ENCODE data around the gene AP1M1. TPM values are rescaled to one million over a fixed set of nuclear protein-coding genes. Genes with fewer than 3 reads are reported as not detected.

The AP1M1 gene
- total RNA-seq, 4 donors from 2014 or later = 39.3 to 64.6 (median 46.8) TPM

GRCh38 chr19:16203256-16204004 lies 5.7 kb downstream of the AP1M1 start:
- no peak overlapping the region for H3K27ac ChIP-seq
- peaks cover 13 to 32% (median 15%) of the 10 kb centered on the region in 3 donors for H3K4me1 ChIP-seq
- 76 to 93% methylated on average over 4 to 6 of the region's 19 CpGs for WGBS, 2 donors
- TF ChIP-seq POLR2A (IDR thresholded peaks at IDR 0.05) = no peak
- TF ChIP-seq CTCF (IDR thresholded peaks at IDR 0.05) = no peak
- H3K27me3 ChIP-seq = no peaks in the 10 kb centered on the region
- peaks cover 19 to 82% (median 23%) of the 10 kb centered on the region in 3 donors for H3K36me3 ChIP-seq
- H3K9me3 ChIP-seq = no peaks in the 10 kb centered on the region
- H3K4me3 ChIP-seq = no peak overlapping the region
- intact Hi-C loops (cut with DNase I) = no loop called here
- DNase-seq = no peak

- H3K4me1 ChIP-seq = peaks cover 8 to 27% (median 10%) of the 10 kb centered on the region in 3 donors
- no peak for TF ChIP-seq CTCF (IDR thresholded peaks at IDR 0.05)
- H3K36me3 ChIP-seq = peaks cover 19 to 87% (median 26%) of the 10 kb centered on the region in 3 donors
- no peak overlapping the region for H3K27ac ChIP-seq
- WGBS, 2 donors = 83 to 100% methylated on average over 5 of the region's 5 CpGs
- intact Hi-C loops (cut with DNase I) = no loop called here
- DNase-seq = no peak
- H3K9me3 ChIP-seq = no peaks in the 10 kb centered on the region
- H3K27me3 ChIP-seq = no peaks in the 10 kb centered on the region
- H3K4me3 ChIP-seq = no peak overlapping the region
Measured at GRCh38 chr19:16204005-16204294, 6.2 kb downstream of the AP1M1 start.

- no peaks in the 10 kb centered on the region for H3K27me3 ChIP-seq
- no peak for DNase-seq
- H3K4me1 ChIP-seq = peaks cover 0 to 12% (median 0%) of the 10 kb centered on the region in 3 donors
- H3K9me3 ChIP-seq = no peaks in the 10 kb centered on the region
- no peak overlapping the region for H3K27ac ChIP-seq
- WGBS, 2 donors = 80 to 90% methylated on average over 2 of the region's 11 CpGs
- no peak overlapping the region for H3K4me3 ChIP-seq
- H3K36me3 ChIP-seq = peaks cover 19 to 97% (median 32%) of the 10 kb centered on the region in 3 donors
- TF ChIP-seq CTCF (IDR thresholded peaks at IDR 0.05) (no peak), POLR2A (IDR thresholded peaks at IDR 0.05) (no peak)
- intact Hi-C loops (cut with DNase I) = no loop called here
Measured at GRCh38 chr19:16205205-16206045, 7.7 kb downstream of the AP1M1 start.

GRCh38 chr19:16206046-16206605 lies 8.4 kb downstream of the AP1M1 start:
- peaks cover 19 to 97% (median 35%) of the 10 kb centered on the region in 3 donors for H3K36me3 ChIP-seq
- H3K4me3 ChIP-seq = no peak overlapping the region
- H3K27ac ChIP-seq = no peak overlapping the region
- H3K4me1 ChIP-seq = peaks cover 0 to 7% (median 0%) of the 10 kb centered on the region in 3 donors
- DNase-seq = no peak
- intact Hi-C loops (cut with DNase I) = no loop called here
- no peaks in the 10 kb centered on the region for H3K27me3 ChIP-seq
- WGBS, 2 donors = 94% methylated on average over 8 of the region's 14 CpGs; no CpG with 5 or more reads in 1 of the 2 donors
- no peaks in the 10 kb centered on the region for H3K9me3 ChIP-seq
- TF ChIP-seq POLR2A (IDR thresholded peaks at IDR 0.05) = no peak
- no peak for TF ChIP-seq CTCF (IDR thresholded peaks at IDR 0.05)

- Histone ChIP-seq H3K4me1 (peaks cover 0 to 7% (median 0%) of the 10 kb centered on the region in 3 donors), H3K9me3 (no peaks in the 10 kb centered on the region), H3K27me3 (no peaks in the 10 kb centered on the region), H3K36me3 (peaks cover 19 to 100% (median 35%) of the 10 kb centered on the region in 3 donors), H3K27ac (no peak overlapping the region), H3K4me3 (no peak overlapping the region)
- TF ChIP-seq POLR2A (IDR thresholded peaks at IDR 0.05) (no peak), CTCF (IDR thresholded peaks at IDR 0.05) (no peak)
- 93% methylated on average over 5 to 6 of the region's 7 CpGs for WGBS, 2 donors
- no peak for DNase-seq
- intact Hi-C loops (cut with DNase I) = no loop called here
Measured at GRCh38 chr19:16206637-16207036, 8.9 kb downstream of the AP1M1 start.
